Amygdala (tissue), 56 donors: ENCODE data around the gene DUSP15.
A peak's percentile ranks its signal among the peaks of the same experiment; 100 is the strongest.
"Not testable (repeated sequence)": the region's sequence is repeated elsewhere in the genome, so short reads cannot be mapped to it uniquely, and the experiment has no call there.

Source experiments
- DNase-seq, 56 donors: peaks; one replicate each; lab custom pipeline; 2025; lab: John Stamatoyannopoulos, UW

Gene DUSP15

DNA sequence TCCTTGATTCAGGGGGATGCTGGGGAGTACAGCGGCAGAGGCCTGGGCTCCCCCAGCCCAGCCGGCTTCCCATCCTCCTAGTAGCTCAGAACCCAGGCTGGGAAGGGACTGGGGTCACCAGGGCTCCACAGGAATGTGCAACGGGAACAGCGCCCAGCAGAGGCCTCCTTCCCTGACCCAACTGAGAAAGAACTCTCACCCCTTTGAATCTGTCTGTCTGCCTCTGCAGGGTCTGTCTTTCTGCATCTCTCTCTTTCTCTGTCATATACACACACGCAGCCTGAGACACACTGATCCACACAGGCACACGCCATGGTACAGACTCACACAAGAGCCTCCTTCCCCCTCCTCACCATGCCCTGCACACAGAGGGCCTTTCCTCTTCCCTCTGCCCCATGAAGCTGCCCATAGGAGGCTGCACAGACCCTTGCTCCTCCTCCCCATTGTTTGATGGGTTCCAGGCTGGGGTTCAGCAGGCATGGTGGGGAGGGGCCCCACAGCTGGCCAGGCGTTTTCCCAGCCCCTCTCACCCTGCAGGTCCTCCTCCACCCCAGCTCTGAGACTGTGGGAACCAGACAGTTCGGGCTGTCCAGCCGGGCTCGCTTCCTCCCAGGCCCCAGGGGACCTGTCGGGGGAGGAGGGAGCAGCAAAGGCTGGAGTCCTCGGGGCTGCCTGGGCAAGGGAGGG is 27.7 kb downstream of the DUSP15 start:
- no peak for DNase-seq

GRCh38 chr20:31841928-31842327 is 28.4 kb downstream of the DUSP15 start:
- peak in 5 of 56 donors; percentile 6 to 18 (median 8) for DNase-seq

DNA sequence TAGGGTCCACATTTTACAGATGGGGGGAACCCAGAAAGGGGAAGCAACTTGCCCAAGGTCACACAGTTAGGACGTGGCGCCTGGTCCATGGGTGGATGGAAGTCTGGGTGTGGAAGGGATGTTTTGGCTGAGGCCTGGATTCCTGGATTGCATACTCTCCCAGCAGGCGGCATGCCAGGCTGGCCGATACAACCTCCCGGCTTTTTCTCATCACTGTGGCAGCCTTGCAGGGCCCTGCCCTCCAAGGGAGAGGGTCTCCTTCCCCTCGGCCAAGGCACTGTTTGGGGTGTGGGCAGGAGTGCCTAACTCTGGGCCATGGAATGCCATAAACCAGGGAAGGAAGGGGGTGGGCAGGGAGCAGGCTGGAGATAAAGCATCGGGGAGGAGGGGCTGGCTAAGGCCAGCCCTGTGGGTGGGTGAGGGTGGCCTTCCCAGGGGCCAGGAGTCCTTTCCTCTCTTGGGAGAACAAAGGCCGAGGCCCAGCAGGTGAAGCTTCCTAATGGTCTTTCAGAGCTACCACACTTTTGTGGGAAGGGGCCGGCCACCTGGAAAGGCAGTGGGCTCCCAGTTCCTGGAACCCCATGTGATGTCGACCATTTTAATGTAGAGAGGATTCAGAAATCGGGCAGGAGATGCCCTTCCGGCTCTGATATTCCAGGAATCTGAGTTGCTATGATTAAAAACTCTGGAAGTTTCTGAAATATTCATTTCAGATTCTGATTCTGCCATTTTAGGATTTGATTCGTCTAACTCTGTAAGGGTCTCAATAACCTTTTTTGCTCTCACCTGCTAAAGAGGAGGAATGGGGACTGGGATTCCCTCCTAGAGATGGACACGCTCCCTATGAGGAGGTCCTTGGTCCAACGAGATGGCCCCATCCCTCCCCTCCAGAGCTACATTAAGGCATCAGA is 29.2 kb downstream of the DUSP15 start:
- DNase-seq: no peak

DNA sequence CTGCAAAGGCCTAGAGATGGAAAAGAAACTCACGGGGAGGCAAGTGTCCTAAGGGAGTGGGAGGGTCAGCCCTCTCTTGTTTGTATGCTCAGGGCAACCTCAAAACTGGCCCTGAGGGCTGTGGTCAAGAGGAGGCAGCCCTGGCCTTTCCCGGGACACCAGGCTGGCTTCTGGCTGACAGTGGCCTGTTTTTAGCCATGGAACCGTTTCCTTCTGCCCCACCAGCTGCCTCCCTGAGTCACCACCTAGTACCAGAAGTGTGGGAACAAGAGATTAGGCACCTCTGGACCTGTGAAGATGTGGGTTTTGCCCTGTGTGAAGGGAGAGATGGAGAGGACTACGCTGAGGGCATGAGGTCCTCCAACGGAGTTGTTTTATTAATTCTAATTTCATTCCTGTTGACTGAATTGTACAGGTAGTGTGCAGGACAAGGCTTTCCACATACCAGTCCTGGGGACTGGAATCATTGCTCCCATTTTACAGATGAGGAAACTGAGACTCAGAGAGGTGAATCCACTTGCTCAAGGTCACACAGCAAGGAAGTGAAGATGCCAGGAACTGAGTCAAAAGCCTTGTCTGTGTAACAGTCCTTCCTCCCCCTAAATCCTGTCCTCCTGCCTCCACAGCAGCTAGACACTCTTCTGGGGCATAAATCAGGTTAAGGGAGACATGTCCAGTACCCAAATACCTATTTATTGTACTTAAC is 30.4 kb downstream of the DUSP15 start:
- DNase-seq: no peak

GRCh38 chr20:31838646-31839292 is 31.6 kb downstream of the DUSP15 start:
- DNase-seq: no peak

DNA sequence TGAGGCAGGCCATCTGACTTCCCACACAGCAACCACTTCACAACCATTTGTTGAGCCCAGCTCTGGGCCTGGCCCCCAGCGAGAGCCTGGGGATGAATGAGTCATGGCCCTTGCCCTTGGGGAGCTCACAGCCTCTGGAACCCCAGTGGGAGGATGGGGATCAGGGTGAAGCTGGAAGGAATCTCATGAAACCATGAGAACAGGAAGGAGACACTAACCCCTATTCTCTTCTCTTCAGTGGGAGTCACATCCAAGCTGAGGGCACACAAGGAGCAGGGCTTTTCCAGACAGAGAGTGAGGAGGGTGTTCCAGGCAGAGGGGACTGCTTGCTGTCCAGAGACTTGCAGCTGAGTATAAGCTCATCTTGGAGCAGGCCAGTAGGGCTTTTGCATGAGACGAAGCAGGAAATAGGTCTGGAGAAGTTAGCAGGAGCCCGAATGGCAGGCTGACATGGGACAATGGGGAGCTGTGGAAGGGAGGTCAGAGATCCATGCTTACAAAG is 32.4 kb downstream of the DUSP15 start:
- DNase-seq: no peak

DNA sequence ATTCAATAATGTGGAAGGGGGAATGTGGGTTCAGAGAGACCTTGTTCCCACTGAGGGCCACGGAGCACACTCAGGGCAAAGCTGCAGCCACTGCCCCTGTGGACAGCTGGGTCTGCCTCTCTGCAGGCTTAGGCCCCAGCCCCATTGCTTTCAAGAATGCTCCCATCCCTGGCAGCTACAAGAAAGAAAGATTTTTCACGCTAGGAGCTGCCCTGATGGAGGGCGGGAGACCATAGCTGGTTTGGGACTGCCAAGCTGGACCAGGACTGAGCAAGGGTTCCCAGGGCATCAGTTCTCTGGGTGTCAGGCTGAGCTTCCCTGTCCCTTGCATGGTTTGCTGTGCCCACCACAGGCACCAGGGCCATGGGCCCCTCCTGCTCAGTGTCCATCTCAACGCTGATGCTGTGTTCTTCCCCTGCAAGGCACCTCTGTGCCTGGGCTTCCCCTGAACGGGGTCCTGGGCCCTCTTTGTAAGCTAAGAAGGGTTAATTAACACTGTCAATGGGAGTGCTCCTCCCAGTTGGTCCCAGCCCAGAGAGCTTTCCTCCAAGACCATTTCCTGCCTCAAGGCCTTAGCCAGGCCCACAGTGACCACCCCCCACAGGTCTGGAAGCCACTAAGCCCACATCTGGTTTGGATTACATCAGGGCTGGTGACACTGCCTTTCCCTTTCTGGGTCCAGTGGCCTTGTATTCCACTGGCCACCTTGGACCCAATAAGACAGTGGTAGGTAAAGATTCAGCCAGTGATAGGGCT is 33.3 kb downstream of the DUSP15 start:
- DNase-seq: no peak

DNA sequence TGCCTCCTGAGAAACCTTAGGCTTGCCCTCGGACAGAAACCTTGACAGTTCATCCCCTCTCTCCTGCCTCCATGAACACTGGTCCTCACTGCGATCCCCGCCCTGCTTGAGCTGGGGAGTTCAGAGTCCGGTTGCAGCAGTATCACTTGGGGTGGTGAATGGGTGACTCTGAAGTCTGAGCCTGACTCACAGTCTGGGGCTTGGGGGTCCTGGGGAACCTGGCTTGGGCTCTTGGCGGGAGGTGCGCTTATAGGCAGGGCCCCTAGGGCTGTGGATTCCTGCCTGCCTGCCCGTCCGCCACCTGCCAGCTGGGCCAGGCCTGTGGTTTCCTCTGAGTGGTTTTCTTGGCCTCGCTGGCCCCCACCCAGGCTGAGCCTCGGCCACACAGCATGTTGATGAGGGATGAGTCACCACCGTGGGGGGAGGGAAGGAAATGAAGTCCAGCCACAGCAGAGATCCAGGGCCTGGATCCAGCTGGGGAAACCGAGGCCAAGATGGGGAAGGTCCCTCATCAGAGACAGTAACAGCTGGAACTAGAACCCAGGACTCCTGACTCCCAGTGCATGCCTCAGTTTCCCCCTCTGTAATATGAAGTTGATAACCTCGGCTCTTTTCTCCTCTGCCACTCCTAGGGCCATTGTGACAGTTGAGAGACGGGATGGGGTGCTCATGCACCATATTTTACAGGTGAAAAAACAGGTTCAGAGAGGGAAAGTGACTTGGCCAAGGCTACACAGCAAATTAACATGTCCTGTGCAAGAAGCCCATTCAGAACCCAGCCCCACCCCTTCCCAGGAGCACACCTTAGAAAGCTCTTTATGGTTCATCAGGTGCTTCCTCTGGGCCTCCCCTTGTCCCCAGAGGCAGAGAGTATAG is 34.1 kb downstream of the DUSP15 start:
- DNase-seq: peak in 40 of 56 donors; percentile 6 to 72 (median 44)

- no peak for DNase-seq
Measured at GRCh38 chr20:31835554-31835953, 34.8 kb downstream of the DUSP15 start.

DNA sequence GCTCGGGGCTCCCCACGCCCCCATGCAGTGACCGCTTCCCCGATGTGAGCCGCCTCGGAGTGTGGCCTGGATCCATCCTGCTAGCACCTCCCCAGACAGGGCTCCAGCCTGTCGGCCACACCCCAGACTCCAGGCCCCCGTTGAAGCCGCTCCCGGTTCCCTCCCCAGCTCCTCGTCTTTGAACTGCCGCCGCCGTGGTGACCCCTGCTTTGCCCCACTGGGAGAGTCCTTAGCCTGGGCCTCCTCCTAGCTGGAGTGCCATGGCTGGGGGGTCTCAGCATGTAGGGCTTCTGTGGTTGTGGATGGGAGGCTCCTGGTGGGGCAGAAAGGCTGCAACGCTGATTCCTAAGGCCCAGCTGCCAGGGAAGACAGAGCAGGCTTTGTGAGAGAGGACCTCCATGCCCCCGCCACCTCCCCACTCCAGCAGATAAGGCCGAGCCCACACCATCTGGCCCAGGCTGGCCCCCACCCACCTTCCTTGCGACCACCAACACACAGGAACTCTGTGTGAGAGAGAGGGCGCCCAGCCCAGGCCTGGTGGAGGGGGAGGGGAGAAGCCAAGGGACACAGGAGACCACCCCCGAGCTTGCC is 36.3 kb downstream of the DUSP15 start:
- no peak for DNase-seq

DNA sequence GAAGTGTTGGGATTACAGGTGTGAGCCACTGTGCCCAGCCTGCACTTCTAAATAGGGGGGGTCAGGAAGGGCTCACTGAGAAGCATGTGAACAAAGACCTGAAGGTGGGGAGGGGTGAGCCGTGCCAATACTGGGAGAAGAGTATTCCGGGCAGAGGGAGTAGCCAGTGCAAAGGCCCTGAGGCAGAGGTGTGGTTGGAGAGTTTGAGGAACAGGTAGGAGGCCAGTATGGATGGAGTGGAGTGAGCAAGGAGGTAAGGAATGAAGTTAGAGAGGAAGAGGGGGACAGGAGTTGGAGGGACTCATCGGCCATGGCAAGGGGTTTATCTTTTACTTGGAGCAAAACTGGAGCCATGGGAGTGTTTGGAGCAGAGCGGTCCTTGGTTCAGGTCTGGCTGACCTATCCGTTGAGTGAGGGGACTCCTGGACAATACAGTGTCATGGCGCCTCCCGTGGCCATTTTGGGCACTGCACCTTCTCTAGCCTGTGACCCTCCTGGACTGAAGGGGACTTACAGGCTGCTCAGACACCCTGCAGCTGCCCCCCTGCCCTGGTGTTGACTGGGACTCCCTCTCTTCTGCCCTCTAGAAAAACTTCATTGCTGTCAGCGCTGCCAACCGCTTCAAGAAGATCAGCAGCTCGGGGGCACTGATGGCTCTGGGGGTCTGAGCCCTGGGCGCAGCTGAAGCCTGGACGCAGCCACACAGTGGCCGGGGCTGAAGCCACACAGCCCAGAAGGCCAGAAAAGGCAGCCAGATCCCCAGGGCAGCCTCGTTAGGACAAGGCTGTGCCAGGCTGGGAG is 37.0 kb downstream of the DUSP15 start:
- DNase-seq: peak in 11 of 56 donors; percentile 1 to 50 (median 12)

GRCh38 chr20:31831771-31832306 is 38.5 kb downstream of the DUSP15 start:
- DNase-seq: no peak

DNA sequence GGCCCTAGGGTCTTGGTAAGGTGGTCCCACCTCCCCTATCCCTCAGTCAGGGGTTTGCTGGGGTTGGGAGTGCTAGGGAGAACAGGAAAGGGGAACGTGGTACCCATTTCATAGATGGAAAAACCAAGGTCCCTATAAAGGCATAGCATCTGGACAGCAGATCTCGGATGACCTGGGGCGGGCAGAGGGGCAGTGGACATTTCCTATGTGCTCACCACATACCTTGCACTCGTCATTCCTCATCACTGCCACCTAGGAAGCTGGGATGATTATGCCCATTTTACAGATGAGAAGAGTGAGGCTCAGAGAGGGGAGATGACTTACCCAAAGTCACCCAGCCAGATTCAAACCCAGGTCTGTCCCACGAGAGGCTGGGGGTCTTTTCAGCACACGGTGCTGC is 39.1 kb downstream of the DUSP15 start:
- no peak for DNase-seq

DNA sequence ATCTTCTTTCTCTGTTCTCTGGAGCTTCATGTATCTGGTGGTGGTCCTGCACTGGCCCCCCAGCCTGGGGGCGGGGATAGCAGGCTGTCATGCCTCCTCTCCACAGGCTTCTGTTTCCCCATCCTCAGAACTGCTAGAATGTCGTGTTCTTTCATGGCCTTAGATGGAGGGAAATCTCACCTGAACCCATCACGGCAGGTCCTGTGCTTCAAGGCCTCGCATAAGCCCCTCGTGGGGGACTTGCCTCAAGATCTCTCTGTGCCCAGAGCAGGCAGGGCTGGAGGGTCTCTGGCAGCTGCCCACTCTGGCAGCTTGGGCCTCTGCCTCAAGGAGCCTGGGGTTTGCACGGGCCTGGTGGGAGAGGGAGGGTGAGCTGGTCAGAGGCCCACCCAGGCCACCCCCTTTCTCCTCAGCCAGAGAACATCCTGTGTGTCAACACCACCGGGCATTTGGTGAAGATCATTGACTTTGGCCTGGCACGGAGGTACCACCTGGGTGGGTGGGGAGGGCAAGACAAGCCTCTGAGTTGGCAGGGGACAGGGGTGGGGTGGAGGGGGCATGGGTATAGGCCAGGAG is 39.8 kb downstream of the DUSP15 start:
- DNase-seq: no peak

GRCh38 chr20:31829731-31830130 is 40.6 kb downstream of the DUSP15 start:
- no peak for DNase-seq

- DNase-seq: not testable (repeated sequence)
Measured at GRCh38 chr20:31828016-31828415, 42.3 kb downstream of the DUSP15 start.

- no peak for DNase-seq
Measured at GRCh38 chr20:31827059-31827458, 43.3 kb downstream of the DUSP15 start.
